Activated T-cell treated with anti-CD3 and anti-CD28 coated beads, Interleukin-2, amount 50 U/mL, for 48 hours (primary cell): ENCODE data around the gene NOM1.
"Not testable (repeated sequence)": the region's sequence is repeated elsewhere in the genome, so short reads cannot be mapped to it uniquely, and the experiment has no call there.

Experiments used
- DNase-seq, 2 experiments: peaks; one replicate each; pipeline ENCODE4 v3.0.0-alpha.2; 2020

NOM1 gene

GRCh38 chr7:156949541-156950380 lies at the start of gene NOM1:
TSS of gene NOM1 (plus strand) at chr7:156949712. CDS start at chr7:156949738, 26 bp downstream.
- peak; percentile 94 to 95 for DNase-seq

GRCh38 chr7:156900093-156900492 lies 49.4 kb upstream of the NOM1 start:
- DNase-seq = not testable (repeated sequence)

- DNase-seq = peak in 1 of 2 experiments; percentile 29
Measured at GRCh38 chr7:156903232-156903909, 46.1 kb upstream of the NOM1 start.

- DNase-seq = no peak
Measured at GRCh38 chr7:156906200-156906649, 43.3 kb upstream of the NOM1 start.

GRCh38 chr7:156907656-156908055 lies 41.9 kb upstream of the NOM1 start:
- DNase-seq = no peak

- DNase-seq = not testable (repeated sequence)
Measured at GRCh38 chr7:156909574-156910252, 39.8 kb upstream of the NOM1 start.

- DNase-seq = no peak
Measured at GRCh38 chr7:156918635-156919034, 30.9 kb upstream of the NOM1 start.

GRCh38 chr7:156919132-156919713 lies 30.3 kb upstream of the NOM1 start:
- DNase-seq = no peak

GRCh38 chr7:156920076-156920475 lies 29.4 kb upstream of the NOM1 start:
- no peak for DNase-seq

GRCh38 chr7:156920487-156921373 lies 28.8 kb upstream of the NOM1 start:
- not testable (repeated sequence) for DNase-seq

GRCh38 chr7:156922304-156922703 lies 27.2 kb upstream of the NOM1 start:
- not testable (repeated sequence) for DNase-seq

- DNase-seq = not testable (repeated sequence)
Measured at GRCh38 chr7:156925821-156926220, 23.7 kb upstream of the NOM1 start.

- no peak for DNase-seq
Measured at GRCh38 chr7:156927571-156928405, 21.7 kb upstream of the NOM1 start.

- no peak for DNase-seq
Measured at GRCh38 chr7:156928406-156928747, 21.1 kb upstream of the NOM1 start.

- DNase-seq = no peak
Measured at GRCh38 chr7:156929789-156930539, 19.5 kb upstream of the NOM1 start.

GRCh38 chr7:156932006-156932405 lies 17.5 kb upstream of the NOM1 start:
- no peak for DNase-seq

- no peak for DNase-seq
Measured at GRCh38 chr7:156935250-156935649, 14.3 kb upstream of the NOM1 start.

- DNase-seq = not testable (repeated sequence)
Measured at GRCh38 chr7:156936766-156937165, 12.7 kb upstream of the NOM1 start.

GRCh38 chr7:156940421-156941122 lies 8.9 kb upstream of the NOM1 start:
- no peak for DNase-seq
